IMR-90 (cell line): ENCODE data around the gene ETS1. TPM values are rescaled to one million over a fixed set of nuclear protein-coding genes. Genes with fewer than 3 reads are reported as not detected.
A peak's percentile ranks its signal among the peaks of the same experiment; 100 is the strongest.

Source experiments
- ATAC-seq: fragments of 200-7000 bp; cut with Tn5 transposase; 2 replicates; pipeline ENCODE4 v1.9.1; 2020; ENCODE audit warnings: low read depth, mild to moderate bottlenecking, moderate library complexity
- BruUV-seq: library from RNA; stranded (reverse); fragments of 400-500 nt; replicated peaks from 2 replicates; lab custom pipeline; 2021; lab: Mats Ljungman, UMichigan
- CTCF ChIA-PET: fragments of 300-600 bp; formaldehyde crosslinking; extraction: SDS; loops from one replicate; lab custom pipeline; 2021; ENCODE audit warnings: antibody characterized with exemption; lab: Yijun Ruan, JAX
- POLR2A ChIA-PET: fragments of 300-600 bp; sonication (Branson Sonifier 250); formaldehyde crosslinking; loops from one replicate; lab custom pipeline; 2022; ENCODE audit warnings: antibody characterized with exemption; ENCODE audit not compliant: unreplicated experiment; lab: Charles Lee
- DNase-seq: peaks from one replicate; pipeline ENCODE4 v3.0.0; 2013
- H2AFZ ChIP-seq: replicated peaks from 2 replicates; pipeline ENCODE3; 2013; ENCODE audit warnings: low read length, mild to moderate bottlenecking; ENCODE audit not compliant: poor library complexity
- H2AK5ac ChIP-seq: 2 replicates; pipeline ENCODE4 v1.6.1; 2013; ENCODE audit warnings: low read depth, low read length, inconsistent platforms
- H2AK9ac ChIP-seq: replicated peaks from 2 replicates; pipeline ENCODE3; 2013; ENCODE audit warnings: mild to moderate bottlenecking, low read depth, low read length, moderate library complexity; ENCODE audit not compliant: poor library complexity
- H2BK120ac ChIP-seq: 2 replicates; pipeline ENCODE4 v1.6.1; 2013; ENCODE audit warnings: low read depth, low read length, inconsistent platforms
- H2BK15ac ChIP-seq: 3 replicates; pipeline ENCODE4 v1.6.1; 2013; ENCODE audit warnings: low read depth, low read length, inconsistent platforms
- H2BK20ac ChIP-seq: 2 replicates; pipeline ENCODE4 v1.6.1; 2013; ENCODE audit warnings: low read depth, mild to moderate bottlenecking, inconsistent platforms, low read length, moderate library complexity
- H2BK5ac ChIP-seq: 2 replicates; pipeline ENCODE4 v1.6.1; 2013; ENCODE audit warnings: mild to moderate bottlenecking, low read depth, low read length, inconsistent platforms; ENCODE audit not compliant: poor library complexity, severe bottlenecking
- H3K14ac ChIP-seq: replicated peaks from 2 replicates; pipeline ENCODE4 v1.6.1; 2013; ENCODE audit warnings: low read depth, low read length, inconsistent platforms
- H3K18ac ChIP-seq: 2 replicates; pipeline ENCODE4 v1.6.1; 2013; ENCODE audit warnings: low read depth, low read length, control low read depth
- H3K23ac ChIP-seq: 2 replicates; pipeline ENCODE4 v1.6.1; 2013; ENCODE audit warnings: low read depth, low read length, inconsistent platforms
- H3K27ac ChIP-seq: 2 replicates; pipeline ENCODE4 v1.5.1; 2013; ENCODE audit warnings: mild to moderate bottlenecking, control low read depth, low read length; ENCODE audit not compliant: insufficient read depth
- H3K27me3 ChIP-seq: 2 replicates; pipeline ENCODE4 v1.6.1; 2013; ENCODE audit warnings: low read length; ENCODE audit not compliant: control insufficient read depth, insufficient read depth
- H3K36me3 ChIP-seq: 2 replicates; pipeline ENCODE4 v1.6.1; 2013; ENCODE audit warnings: low read length, mixed read lengths; ENCODE audit not compliant: control insufficient read depth, insufficient read depth
- H3K4ac ChIP-seq: 2 replicates; pipeline ENCODE4 v1.6.1; 2013; ENCODE audit warnings: low read depth, low read length, inconsistent platforms
- H3K4me1 ChIP-seq: 2 replicates; pipeline ENCODE4 v1.6.1; 2013; ENCODE audit warnings: low read length, mixed read lengths; ENCODE audit not compliant: control insufficient read depth, insufficient read depth
- H3K4me2 ChIP-seq: 2 replicates; pipeline ENCODE4 v1.6.1; 2013; ENCODE audit warnings: low read depth, mild to moderate bottlenecking, control low read depth, low read length, moderate library complexity
- H3K4me3 ChIP-seq: 2 replicates; pipeline ENCODE4 v1.5.1; 2013; ENCODE audit warnings: low read depth, mild to moderate bottlenecking, control low read depth, low read length, moderate library complexity; ENCODE audit not compliant: insufficient read depth
- H3K56ac ChIP-seq: 2 replicates; pipeline ENCODE4 v1.6.1; 2013; ENCODE audit warnings: low read length, inconsistent platforms; ENCODE audit not compliant: insufficient read depth; ENCODE audit errors: extremely low read depth
- H3K79me1 ChIP-seq, 2 experiments: 2 replicates each; pipeline ENCODE4 v1.6.1; 2013; ENCODE audit warnings: low read length in 2 of 2, inconsistent platforms in 1 of 2, low read depth in 1 of 2
- H3K9ac ChIP-seq: 2 replicates; pipeline ENCODE4 v1.6.1; 2013; ENCODE audit warnings: low read depth, low read length, control low read depth
- H3K9me1 ChIP-seq: 2 replicates; pipeline ENCODE4 v1.6.1; 2013; ENCODE audit warnings: low read length, inconsistent platforms; ENCODE audit not compliant: insufficient read depth
- H3K9me3 ChIP-seq: 2 replicates; pipeline ENCODE4 v1.6.1; 2013; ENCODE audit warnings: low read length; ENCODE audit not compliant: control insufficient read depth, insufficient read depth
- H4K20me1 ChIP-seq: 2 replicates; pipeline ENCODE4 v1.6.1; 2013; ENCODE audit warnings: low read length, inconsistent platforms; ENCODE audit not compliant: insufficient read depth
- H4K5ac ChIP-seq: 2 replicates; pipeline ENCODE4 v1.6.1; 2013; ENCODE audit warnings: mild to moderate bottlenecking, low read depth, low read length, control low read depth
- H4K8ac ChIP-seq, 2 experiments: 2 replicates each; pipeline ENCODE4 v1.6.1; 2013; ENCODE audit warnings: low read depth in 2 of 2, low read length in 2 of 2, control low read depth in 1 of 2, inconsistent platforms in 1 of 2
- H4K91ac ChIP-seq: 2 replicates; pipeline ENCODE4 v1.6.1; 2013; ENCODE audit warnings: low read depth, low read length, inconsistent platforms; ENCODE audit not compliant: insufficient read depth
- CEBPB ChIP-seq: IDR thresholded peaks from 2 replicates; pipeline ENCODE4 v1.6.1; 2012; ENCODE audit warnings: low read depth, low read length, improper control_type of control experiment
- CHD1 ChIP-seq: IDR thresholded peaks from 2 replicates; pipeline ENCODE4 v1.6.1; 2012; ENCODE audit warnings: low read depth, low read length, improper control_type of control experiment
- WGBS, 2 experiments: methylation state at CpG; one replicate each; pipeline versions ENCODE4 v1.1.5 to v1.1.7; 2013; ENCODE audit warnings: missing lambda C conversion rate in 2 of 2; ENCODE audit not compliant: insufficient read length in 1 of 2; ENCODE audit errors: extremely low coverage in 2 of 2; 5-methylcytosine and 5-hydroxymethylcytosine counted together
- dilution Hi-C: fragments of 300-500 bp; cut with HindIII; formaldehyde crosslinking; loops from one replicate; pipeline ENCODE4 v1.14.3; 2018; ENCODE audit warnings: low sequenced_read_pairs; ENCODE audit not compliant: unreplicated experiment
- in situ Hi-C: fragments of 300-500 bp; cut with MboI; formaldehyde crosslinking; loops from 3 replicates; pipeline ENCODE4 v1.14.3; 2019; ENCODE audit warnings: low sequenced_read_pairs, inconsistent platforms, mixed read lengths
- intact Hi-C: fragments of 100-400 bp; cut with micrococcal nuclease; formaldehyde crosslinking; loops from 2 replicates; pipeline ENCODE4 v1.10.0; 2022
- polyA plus RNA-seq, 3 experiments: library from polyadenylated mRNA; depleted of rRNA; stranded (reverse); fragments of >200 nt; gene quantifications; 2 replicates each; pipeline ENCODE4 v1.2.3, GENCODE V29; 2012; ENCODE audit warnings: low replicate concordance in 1 of 3
- total RNA-seq: library from RNA; depleted of rRNA; stranded (reverse); fragments of >200 nt; gene quantifications from 2 replicates; pipeline ENCODE4 v1.2.3, GENCODE V29; 2012

The ETS1 gene
- total and polyA plus RNA-seq, 2 of the 4 experiments (the other 2 are of a cell fraction), result 41.2 to 56.3 TPM

DNA sequence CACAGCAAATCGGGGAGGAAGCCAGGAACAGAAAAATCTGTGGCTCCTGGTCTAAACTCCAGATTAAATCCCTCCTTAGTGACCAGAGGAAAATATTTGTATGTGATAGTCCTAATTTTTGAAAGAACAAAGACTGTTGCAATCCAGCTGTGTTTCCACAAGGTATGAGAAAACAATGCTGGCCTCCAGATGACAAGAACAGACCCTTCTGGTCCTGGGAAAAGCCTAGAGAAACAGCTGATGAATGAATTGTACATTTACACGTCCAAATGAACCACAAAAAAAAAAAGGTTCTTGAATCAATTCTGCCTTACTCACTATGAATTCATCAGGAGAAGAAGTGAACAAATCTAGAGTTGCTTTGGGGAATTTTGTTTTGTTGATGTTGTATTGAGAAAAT is 63.7 kb downstream of the ETS1 start:
- H3K23ac ChIP-seq, result peak overlapping the region; percentile 99
- intact Hi-C loops, result loop anchor here (5.0 to 10.0 kb wide), 3 partner anchors 161 to 311 kb away; no protein-coding TSS in a partner anchor
- in situ Hi-C loops, result loop anchor here (25.0 kb wide), 1 partner anchor 486 kb away; no protein-coding TSS in a partner anchor
- H2BK120ac ChIP-seq, result peak overlapping the region; percentile 96
- peak overlapping the region; percentile 98 for H3K4ac ChIP-seq
- POLR2A ChIA-PET, result interaction anchor here (0.6 kb wide), 1 partner anchor 59 kb away, joined by 4 read pairs; no protein-coding TSS in a partner anchor
- H4K91ac ChIP-seq, result peak overlapping the region; percentile 67
- H4K8ac ChIP-seq, result peak overlapping the region; percentile 68 to 95
- H3K9me3 ChIP-seq, result no peaks in the 10 kb centered on the region
- peak overlapping the region; percentile 94 for H2BK5ac ChIP-seq
- dilution Hi-C loops, result no loop called here
- H3K36me3 ChIP-seq, result no peaks in the 10 kb centered on the region
- H2AK5ac ChIP-seq, result peak overlapping the region; percentile 21
- peaks cover 0 to 13% of the 10 kb centered on the region in 2 experiments; a peak in 2 of 4 replicates for H3K79me1 ChIP-seq
- H3K27ac ChIP-seq, result peak overlapping the region; percentile 98
- peak overlapping the region; percentile 45 for H2BK15ac ChIP-seq
- no peaks in the 10 kb centered on the region for H3K27me3 ChIP-seq
- peak overlapping the region; percentile 91 for H4K5ac ChIP-seq
- H3K4me1 ChIP-seq, result peaks cover 23% of the 10 kb centered on the region
- no peak overlapping the region for H3K4me3 ChIP-seq
- peaks cover 3% of the 10 kb centered on the region for H3K9me1 ChIP-seq
- WGBS, 2 experiments, result no CpG with 5 or more reads among the region's 2 CpGs
- H2BK20ac ChIP-seq, result peak overlapping the region; percentile 96
- no peak for TF ChIP-seq CHD1
- TF ChIP-seq CEBPB, result peak; percentile 48
- peak overlapping the region; percentile 97 for H3K14ac ChIP-seq
- peak overlapping the region; percentile 45; the same call in 1 of the 2 replicates for H3K4me2 ChIP-seq
- peak overlapping the region; percentile 29 for H2AFZ ChIP-seq
- peak overlapping the region; percentile 47 for H3K56ac ChIP-seq
- no TSS peak for BruUV-seq
- H2AK9ac ChIP-seq, result no peak overlapping the region
- H3K18ac ChIP-seq, result peak overlapping the region; percentile 98
- ATAC-seq (no peak), DNase-seq (peak; percentile 76)
- CTCF ChIA-PET, result interaction anchor here (1.5 kb wide), 1 partner anchor 308 kb away, joined by 3 read pairs; no protein-coding TSS in a partner anchor
- peaks cover 16% of the 10 kb centered on the region for H4K20me1 ChIP-seq
- H3K9ac ChIP-seq, result peak overlapping the region; percentile 91; the same call in 1 of the 2 replicates
